Stimulated activated CD4-positive, alpha-beta T cell treated with anti-CD3 and anti-CD28 coated beads, Interleukin-4, amount 100 ng/mL, for 24 hours (primary cell): ENCODE results near the gene AGBL3.
"Not testable (repeated sequence)": the region's sequence is repeated elsewhere in the genome, so short reads cannot be mapped to it uniquely, and the experiment has no call there.

Experiments
- DNase-seq: peaks from one replicate; pipeline ENCODE4 v3.0.0-alpha.2; 2020

AGBL3 gene

GRCh38 chr7:135078051-135078450, 91.7 kb downstream of the AGBL3 start:
- no peak for DNase-seq

GRCh38 chr7:135079068-135079467, 92.8 kb downstream of the AGBL3 start:
- no peak for DNase-seq

GRCh38 chr7:135083005-135083404, 96.7 kb downstream of the AGBL3 start:
- no peak for DNase-seq

- DNase-seq: no peak
These were observed 102.3 kb downstream of the AGBL3 start for GRCh38 chr7:135088566-135088965.

- DNase-seq: no peak
These were observed 105.4 kb downstream of the AGBL3 start for GRCh38 chr7:135091717-135092116.

- DNase-seq: no peak
These were observed 108.3 kb downstream of the AGBL3 start for GRCh38 chr7:135094472-135095237.

- no peak for DNase-seq
These were observed 109.1 kb downstream of the AGBL3 start for GRCh38 chr7:135095450-135095849.

- no peak for DNase-seq
These were observed 112.1 kb downstream of the AGBL3 start for GRCh38 chr7:135098391-135098790.

- DNase-seq: no peak
These were observed 114.5 kb downstream of the AGBL3 start for GRCh38 chr7:135100856-135101255.

GRCh38 chr7:135102372-135102771, 116.1 kb downstream of the AGBL3 start:
- DNase-seq: no peak

GRCh38 chr7:135109562-135109961, 123.3 kb downstream of the AGBL3 start:
- DNase-seq: no peak

GRCh38 chr7:135109976-135110375, 123.7 kb downstream of the AGBL3 start:
- no peak for DNase-seq

- DNase-seq: no peak
These were observed 125.1 kb downstream of the AGBL3 start for GRCh38 chr7:135111379-135111778.

- DNase-seq: no peak
These were observed 128.3 kb downstream of the AGBL3 start for GRCh38 chr7:135114622-135115021.

GRCh38 chr7:135117096-135117495, 130.8 kb downstream of the AGBL3 start:
- no peak for DNase-seq

- DNase-seq: no peak
These were observed 135.6 kb downstream of the AGBL3 start for GRCh38 chr7:135121868-135122267.

GRCh38 chr7:135124631-135125030, 138.3 kb downstream of the AGBL3 start:
- DNase-seq: not testable (repeated sequence)

GRCh38 chr7:135128931-135129330, 142.6 kb downstream of the AGBL3 start:
- DNase-seq: no peak

- DNase-seq: no peak
These were observed 143.3 kb downstream of the AGBL3 start for GRCh38 chr7:135129579-135129978.

- no peak for DNase-seq
These were observed 157.8 kb downstream of the AGBL3 start for GRCh38 chr7:135143885-135144668.

GRCh38 chr7:135147341-135147898, 161.1 kb downstream of the AGBL3 start:
- no peak for DNase-seq

GRCh38 chr7:135147899-135148721, 161.8 kb downstream of the AGBL3 start, which contains the start of gene TMEM140:
Gene TMEM140 (plus strand): TSS chr7:135148072. CDS start chr7:135164442, 16,370 bp downstream.
- DNase-seq: peak; percentile 59
